ENCODE data around the gene DNMT3B. TPM values are rescaled to one million over a fixed set of nuclear protein-coding genes. Genes with fewer than 3 reads are reported as not detected.

Gene DNMT3B
- polyA plus RNA-seq, 1 experiment: 1.3 TPM

GRCh38 chr20:32848846-32849245, 86.7 kb downstream of the DNMT3B start:
- Histone ChIP-seq H3K36me3 (ENCODE audit: control insufficient read depth, insufficient read depth, low read length) (peaks cover 18% of the 10 kb centered on the region), H3K27me3 (ENCODE audit: control insufficient read depth, insufficient read depth, low read length) (no peaks in the 10 kb centered on the region), H3K4me3 (ENCODE audit: low read depth, low read length) (no peak overlapping the region)
- no peak for TF ChIP-seq CTCF (IDR thresholded peaks at IDR 0.05; ENCODE audit: insufficient read depth, low read depth, low read length)
- CTCF ChIA-PET: no interaction called here
- POLR2A ChIA-PET: no interaction called here
- DNase-seq (ENCODE audit: low read depth): no peak

GRCh38 chr20:32849577-32849976, 87.4 kb downstream of the DNMT3B start:
- no peak for TF ChIP-seq CTCF (IDR thresholded peaks at IDR 0.05; ENCODE audit: insufficient read depth, low read depth, low read length)
- DNase-seq (ENCODE audit: low read depth): no peak
- no peaks in the 10 kb centered on the region for H3K27me3 ChIP-seq (ENCODE audit: control insufficient read depth, insufficient read depth, low read length)
- ChIA-PET POLR2A (no interaction called here), CTCF (no interaction called here)
- peaks cover 19% of the 10 kb centered on the region for H3K36me3 ChIP-seq (ENCODE audit: control insufficient read depth, insufficient read depth, low read length)
- no peak overlapping the region for H3K4me3 ChIP-seq (ENCODE audit: low read depth, low read length)

GRCh38 chr20:32855387-32855786, 93.2 kb downstream of the DNMT3B start:
- no peaks in the 10 kb centered on the region for H3K27me3 ChIP-seq (ENCODE audit: control insufficient read depth, insufficient read depth, low read length)
- no peak for DNase-seq (ENCODE audit: low read depth)
- ChIA-PET POLR2A (no interaction called here), CTCF (no interaction called here)
- H3K36me3 ChIP-seq (ENCODE audit: control insufficient read depth, insufficient read depth, low read length): peaks cover 15% of the 10 kb centered on the region
- no peak for TF ChIP-seq CTCF (IDR thresholded peaks at IDR 0.05; ENCODE audit: insufficient read depth, low read depth, low read length)
- no peak overlapping the region for H3K4me3 ChIP-seq (ENCODE audit: low read depth, low read length)

GRCh38 chr20:32858189-32858588, 96.0 kb downstream of the DNMT3B start:
- POLR2A ChIA-PET: no interaction called here

More at GRCh38 chr20:32858189-32858588, 96.0 kb downstream of the DNMT3B start:
- no peak for DNase-seq (ENCODE audit: low read depth)
- Histone ChIP-seq H3K27me3 (ENCODE audit: control insufficient read depth, insufficient read depth, low read length) (no peaks in the 10 kb centered on the region), H3K4me3 (ENCODE audit: low read depth, low read length) (no peak overlapping the region), H3K36me3 (ENCODE audit: control insufficient read depth, insufficient read depth, low read length) (peaks cover 12% of the 10 kb centered on the region)
- CTCF ChIA-PET: interaction anchor here (0.7 to 1.6 kb wide), 2 partner anchors 8 to 13 kb away, joined by 3 to 4 read pairs; no protein-coding TSS in a partner anchor
- no peak for TF ChIP-seq CTCF (IDR thresholded peaks at IDR 0.05; ENCODE audit: insufficient read depth, low read depth, low read length)

Other genes with a start within 250 kb of the DNMT3B start
- 6.6 and 10.9 TPM in 2 replicates for gene NOL4L, start 177.1 kb upstream of the DNMT3B start, polyA plus RNA-seq (2011; rRNA removed)
- 0.04 and 0.09 TPM in 2 replicates for gene C20orf203, start 88.4 kb upstream of the DNMT3B start, polyA plus RNA-seq (2011; rRNA removed)
- gene COMMD7, start 18.9 kb upstream of the DNMT3B start, polyA plus RNA-seq (2011; rRNA removed): 73.6 and 84.3 TPM in 2 replicates
- gene MAPRE1, start 57.6 kb downstream of the DNMT3B start, polyA plus RNA-seq (2011; rRNA removed): 61.5 and 99.2 TPM in 2 replicates
- not detected in 2 replicates for gene EFCAB8, start 96.5 kb downstream of the DNMT3B start, polyA plus RNA-seq (2011; rRNA removed)
- gene SUN5, start 242.0 kb downstream of the DNMT3B start, polyA plus RNA-seq (2011; rRNA removed): not detected in 2 replicates
- not detected in 2 replicates for gene BPIFB2, start 245.3 kb downstream of the DNMT3B start, polyA plus RNA-seq (2011; rRNA removed)